22Rv1 (cell line): ENCODE data around the gene STUB1.

ENCODE experiments used
- H3K27ac ChIP-seq: fragments of 450-650 bp; 2 replicates; pipeline ENCODE4 v1.5.1; 2017
- ZFX ChIP-seq: fragments of 450-650 bp; IDR thresholded peaks from 2 replicates; pipeline ENCODE4 v1.6.1; 2017; ENCODE audit warnings: antibody characterized with exemption, borderline replicate concordance
- TF ChIP-seq, protein P1 (sequence below): fragments of 450-650 bp; IDR thresholded peaks from 2 replicates; pipeline ENCODE4 v1.5.1; 2017; ENCODE audit warnings: mild to moderate bottlenecking

STUB1 gene

GRCh38 chr16:634996-635395 is 45.2 kb upstream of the STUB1 start:
- TF ChIP-seq, protein P1, sequence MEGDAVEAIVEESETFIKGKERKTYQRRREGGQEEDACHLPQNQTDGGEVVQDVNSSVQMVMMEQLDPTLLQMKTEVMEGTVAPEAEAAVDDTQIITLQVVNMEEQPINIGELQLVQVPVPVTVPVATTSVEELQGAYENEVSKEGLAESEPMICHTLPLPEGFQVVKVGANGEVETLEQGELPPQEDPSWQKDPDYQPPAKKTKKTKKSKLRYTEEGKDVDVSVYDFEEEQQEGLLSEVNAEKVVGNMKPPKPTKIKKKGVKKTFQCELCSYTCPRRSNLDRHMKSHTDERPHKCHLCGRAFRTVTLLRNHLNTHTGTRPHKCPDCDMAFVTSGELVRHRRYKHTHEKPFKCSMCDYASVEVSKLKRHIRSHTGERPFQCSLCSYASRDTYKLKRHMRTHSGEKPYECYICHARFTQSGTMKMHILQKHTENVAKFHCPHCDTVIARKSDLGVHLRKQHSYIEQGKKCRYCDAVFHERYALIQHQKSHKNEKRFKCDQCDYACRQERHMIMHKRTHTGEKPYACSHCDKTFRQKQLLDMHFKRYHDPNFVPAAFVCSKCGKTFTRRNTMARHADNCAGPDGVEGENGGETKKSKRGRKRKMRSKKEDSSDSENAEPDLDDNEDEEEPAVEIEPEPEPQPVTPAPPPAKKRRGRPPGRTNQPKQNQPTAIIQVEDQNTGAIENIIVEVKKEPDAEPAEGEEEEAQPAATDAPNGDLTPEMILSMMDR = no peak
- no peak for TF ChIP-seq ZFX
- peak overlapping the region; percentile 92 for H3K27ac ChIP-seq

- no peak for TF ChIP-seq ZFX
- TF ChIP-seq, protein P1 = no peak
Measured at GRCh38 chr16:635573-636205, 44.5 kb upstream of the STUB1 start.

GRCh38 chr16:636206-637080 is 43.8 kb upstream of the STUB1 start, which contains the start of gene METTL26:
TSS of gene METTL26 (minus strand) at chr16:636305. CDS start at chr16:636290, 15 bp downstream.
- H3K27ac ChIP-seq = peak within 1 kb of the TSS; percentile 92
- TF ChIP-seq, protein P1 = 0 out of 2 replicates have a peak, but pooled peaks have one; percentile 6
- TF ChIP-seq ZFX = no peak

More at GRCh38 chr16:635573-636205, 44.5 kb upstream of the STUB1 start:
- peak overlapping the region; percentile 92 for H3K27ac ChIP-seq

GRCh38 chr16:637081-638018 is 42.9 kb upstream of the STUB1 start:
- TF ChIP-seq, protein P1 = no peak
- H3K27ac ChIP-seq = peak overlapping the region; percentile 92

- H3K27ac ChIP-seq = peak overlapping the region; percentile 92
- TF ChIP-seq, protein P1 = no peak
- TF ChIP-seq ZFX = no peak
Measured at GRCh38 chr16:638034-638543, 42.1 kb upstream of the STUB1 start.

DNA sequence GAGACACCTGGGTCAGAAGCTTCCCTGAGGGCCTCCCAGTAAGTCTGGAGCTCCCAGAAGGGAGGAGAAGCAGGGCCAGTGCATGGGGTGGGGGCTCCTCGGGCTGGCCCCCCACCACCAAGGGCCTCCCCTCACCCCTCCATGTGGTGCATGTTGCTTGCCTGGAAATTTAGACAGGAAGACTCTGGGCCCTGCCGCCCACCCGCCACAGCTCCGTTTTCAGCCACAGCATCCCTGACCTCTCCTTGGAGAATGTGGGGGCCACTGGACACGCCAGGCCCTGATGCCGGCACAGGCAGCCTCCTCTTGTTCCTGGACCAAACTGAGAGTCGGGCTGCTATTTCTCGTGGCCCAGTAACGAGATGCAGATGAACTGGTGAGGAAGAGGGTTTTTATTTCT is 41.4 kb upstream of the STUB1 start:
- peak overlapping the region; percentile 96 for H3K27ac ChIP-seq
- TF ChIP-seq, protein P1 = no peak
- no peak for TF ChIP-seq ZFX
